B cell (primary cell): ENCODE data around the gene IYD. TPM values are rescaled to one million over a fixed set of nuclear protein-coding genes. Genes with fewer than 3 reads are reported as not detected.
"Not testable (repeated sequence)": the region's sequence is repeated elsewhere in the genome, so short reads cannot be mapped to it uniquely, and the experiment has no call there.

Experiments used
- ATAC-seq: fragments of 200-7000 bp; cut with Tn5 transposase; one replicate; pipeline ENCODE4 v1.10.0; 2021; ENCODE audit warnings: low read depth, mild to moderate bottlenecking, moderate number of reproducible peaks, moderate library complexity
- CTCF ChIA-PET: fragments of 350-600 bp; sonication (Branson Sonifier 250); formaldehyde crosslinking; loops from one replicate; lab custom pipeline; 2021; ENCODE audit warnings: antibody characterized with exemption, inconsistent platforms; lab: Charles Lee
- POLR2A ChIA-PET: fragments of 350-600 bp; sonication (Branson Sonifier 250); formaldehyde crosslinking; loops from one replicate; lab custom pipeline; 2021; ENCODE audit warnings: antibody characterized with exemption; lab: Charles Lee
- DNase-seq: peaks from one replicate; pipeline ENCODE4 v3.0.0; 2013
- H2AFZ ChIP-seq: 2 replicates; pipeline ENCODE4 v1.6.1; 2012; ENCODE audit warnings: mild to moderate bottlenecking, low read depth, low read length; ENCODE audit not compliant: insufficient read depth, poor library complexity, severe bottlenecking
- H3K27ac ChIP-seq, 2 donors: 1 replicate in 1 of 2; 2 replicates in 1 of 2; pipeline ENCODE4 v1.5.1; 2012 to 2013; ENCODE audit warnings: low read length in 2 of 2, mild to moderate bottlenecking in 2 of 2, moderate library complexity in 1 of 2
- H3K27me3 ChIP-seq, 4 experiments: fragments of 200-600 bp in 1 of 4; sonication (generic) in 1 of 4; replicated peaks in 1 of 4; 1 replicate in 2 of 4; 2 replicates in 2 of 4; pipeline versions ENCODE4 v1.6.1 to v1.7.0; 2013 to 2016; ENCODE audit warnings: low read length in 3 of 4, mild to moderate bottlenecking in 2 of 4, mixed read lengths in 1 of 4, moderate library complexity in 1 of 4; ENCODE audit not compliant: insufficient read depth in 4 of 4, control insufficient read depth in 3 of 4; ENCODE audit errors: control extremely low read depth in 1 of 4
- H3K36me3 ChIP-seq, 2 experiments: replicated peaks in 1 of 2; 1 replicate in 1 of 2; 2 replicates in 1 of 2; pipeline versions ENCODE4 v1.6.1 to v1.7.1; 2013; ENCODE audit warnings: low read length in 1 of 2; ENCODE audit not compliant: insufficient read depth in 2 of 2, control insufficient read depth in 1 of 2; ENCODE audit errors: control extremely low read depth in 1 of 2, extremely low read depth in 1 of 2
- H3K4me1 ChIP-seq, 2 donors: fragments of 200-600 bp in 1 of 2; sonication (generic) in 1 of 2; 1 replicate in 1 of 2; 2 replicates in 1 of 2; pipeline versions ENCODE4 v1.5.1 to v1.6.1; 2013 to 2017; ENCODE audit warnings: low read length in 2 of 2; ENCODE audit not compliant: control insufficient read depth in 2 of 2, insufficient read depth in 2 of 2
- H3K4me2 ChIP-seq: replicated peaks from 2 replicates; pipeline ENCODE3; 2012; ENCODE audit warnings: mild to moderate bottlenecking, low read depth, low read length; ENCODE audit not compliant: poor library complexity, severe bottlenecking
- H3K4me3 ChIP-seq, 5 experiments: fragments of 200-600 bp in 1 of 5; sonication (generic) in 1 of 5; 1 replicate in 3 of 5; 2 replicates in 2 of 5; pipeline versions ENCODE4 v1.5.1 to v1.7.0; 2011 to 2016; ENCODE audit warnings: low read length in 4 of 5, mild to moderate bottlenecking in 4 of 5, low read depth in 2 of 5, control low read depth in 1 of 5, moderate library complexity in 1 of 5; ENCODE audit not compliant: insufficient read depth in 1 of 5; ENCODE audit errors: control extremely low read depth in 1 of 5, extremely low read depth in 1 of 5
- H3K79me2 ChIP-seq: fragments of 200-600 bp; sonication (generic); one replicate; pipeline ENCODE4 v1.6.0; 2016; ENCODE audit warnings: low read length; ENCODE audit not compliant: control insufficient read depth, insufficient read depth
- H3K9ac ChIP-seq: fragments of 200-600 bp; sonication (generic); 2 replicates; pipeline ENCODE4 v1.6.1; 2017; ENCODE audit warnings: mild to moderate bottlenecking, low read length, moderate library complexity
- H3K9me3 ChIP-seq, 3 donors: one replicate each; pipeline versions ENCODE4 v1.6.1 to v1.7.1; 2013; ENCODE audit warnings: low read length in 2 of 3; ENCODE audit not compliant: control insufficient read depth in 2 of 3, insufficient read depth in 1 of 3; ENCODE audit errors: control extremely low read depth in 1 of 3
- H4K20me1 ChIP-seq: 2 replicates; pipeline ENCODE4 v1.6.0; 2012; ENCODE audit warnings: mild to moderate bottlenecking, low read length; ENCODE audit not compliant: insufficient read depth, control insufficient read depth, poor library complexity, severe bottlenecking
- H3K27ac Mint-ChIP-seq: one replicate; pipeline ENCODE4 v1.8.0; 2021; ENCODE audit warnings: mixed read lengths
- H3K27me3 Mint-ChIP-seq: one replicate; pipeline ENCODE4 v1.8.0; 2021; ENCODE audit warnings: mixed read lengths
- H3K4me1 Mint-ChIP-seq: one replicate; pipeline ENCODE4 v1.8.0; 2021; ENCODE audit warnings: mixed read lengths
- H3K4me3 Mint-ChIP-seq: one replicate; pipeline ENCODE4 v1.8.0; 2021; ENCODE audit warnings: mixed read lengths
- H3K9me3 Mint-ChIP-seq: one replicate; pipeline ENCODE4 v1.8.0; 2022; ENCODE audit warnings: mixed read lengths; ENCODE audit not compliant: insufficient read depth
- EZH2 ChIP-seq: IDR thresholded peaks from 2 replicates; pipeline ENCODE4 v1.6.1; 2012; ENCODE audit warnings: borderline replicate concordance, low read depth, mild to moderate bottlenecking, moderate library complexity, low read length; ENCODE audit not compliant: insufficient read depth, poor library complexity, severe bottlenecking
- WGBS: methylation state at CpG from one replicate; pipeline ENCODE4 v1.1.5; 2013; ENCODE audit warnings: missing lambda C conversion rate; ENCODE audit not compliant: insufficient coverage; 5-methylcytosine and 5-hydroxymethylcytosine counted together
- intact Hi-C: fragments of 100-400 bp; cut with micrococcal nuclease; formaldehyde crosslinking; loops from one replicate; pipeline ENCODE4 v1.10.0; 2022
- polyA plus RNA-seq: library from polyadenylated mRNA; depleted of rRNA; stranded (reverse); fragments of >200 nt; gene quantifications from 2 replicates; pipeline ENCODE4 v1.2.3, GENCODE V29; 2012
- total RNA-seq, 2 donors: library from RNA; stranded (reverse); fragments of 120-200 nt in 1 of 2; gene quantifications; 1 replicate in 1 of 2; 2 replicates in 1 of 2; pipeline versions ENCODE4 v1.2.3 to v1.2.4, GENCODE V29; 2013 to 2022
- TF ChIP-seq, protein P1 (sequence below): fragments of 200-600 bp; IDR thresholded peaks from one replicate; pipeline ENCODE4 v1.8.0; 2022; ENCODE audit warnings: antibody characterized with exemption, mild to moderate bottlenecking

Gene IYD
- total and polyA plus RNA-seq, 2 donors (not counting 1 experiment from before 2014, with no cell fraction given), result not detected

- CTCF ChIA-PET, result no interaction called here
Measured at GRCh38 chr6:150372051-150372450, 3.2 kb downstream of the IYD start.

DNA sequence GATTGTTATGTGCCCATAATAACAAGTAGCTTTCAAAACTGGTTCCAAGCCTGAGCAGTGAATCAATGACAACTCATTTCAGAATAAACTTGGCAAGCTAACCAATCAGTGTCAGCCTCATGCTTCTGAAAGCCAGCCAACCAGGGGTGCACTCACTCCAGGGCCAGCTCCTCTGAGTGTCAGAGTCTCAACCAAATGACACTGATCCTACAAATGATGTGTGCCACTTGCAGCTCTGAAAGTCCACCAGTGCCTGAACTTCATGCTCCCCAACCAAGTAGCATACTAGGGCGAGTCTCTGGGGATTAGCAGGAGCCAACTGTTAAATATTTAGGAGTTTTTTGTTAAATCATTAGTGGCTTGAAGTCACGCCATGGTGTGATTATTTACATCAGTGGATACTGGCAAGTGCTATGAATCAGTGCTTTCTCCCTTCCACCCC lies 4.5 kb downstream of the IYD start:
- Histone ChIP-seq H3K27ac (no peak overlapping the region), H2AFZ (no peak overlapping the region), H3K4me3 (no peak overlapping the region), H3K9ac (no peak overlapping the region), H3K4me2 (no peak overlapping the region), H3K27me3 (peaks cover 0 to 29% (median 6%) of the 10 kb centered on the region in 4 experiments), H3K36me3 (no peaks in the 10 kb centered on the region), H3K4me1 (no peaks in the 10 kb centered on the region), H3K79me2 (no peaks in the 10 kb centered on the region), H4K20me1 (no peaks in the 10 kb centered on the region), H3K9me3 (no peaks in the 10 kb centered on the region)
- no peak for ATAC-seq
- POLR2A ChIA-PET, result no interaction called here
- no peak overlapping the region for H3K4me3 Mint-ChIP-seq
- no CpG with 5 or more reads among the region's 2 CpGs for WGBS
- DNase-seq, result no peak
- no peaks in the 10 kb centered on the region for H3K4me1 Mint-ChIP-seq
- intact Hi-C loops, result no loop called here
- no peaks in the 10 kb centered on the region for H3K9me3 Mint-ChIP-seq
- CTCF ChIA-PET, result no interaction called here
- TF ChIP-seq EZH2, result no peak
- TF ChIP-seq, protein P1, sequence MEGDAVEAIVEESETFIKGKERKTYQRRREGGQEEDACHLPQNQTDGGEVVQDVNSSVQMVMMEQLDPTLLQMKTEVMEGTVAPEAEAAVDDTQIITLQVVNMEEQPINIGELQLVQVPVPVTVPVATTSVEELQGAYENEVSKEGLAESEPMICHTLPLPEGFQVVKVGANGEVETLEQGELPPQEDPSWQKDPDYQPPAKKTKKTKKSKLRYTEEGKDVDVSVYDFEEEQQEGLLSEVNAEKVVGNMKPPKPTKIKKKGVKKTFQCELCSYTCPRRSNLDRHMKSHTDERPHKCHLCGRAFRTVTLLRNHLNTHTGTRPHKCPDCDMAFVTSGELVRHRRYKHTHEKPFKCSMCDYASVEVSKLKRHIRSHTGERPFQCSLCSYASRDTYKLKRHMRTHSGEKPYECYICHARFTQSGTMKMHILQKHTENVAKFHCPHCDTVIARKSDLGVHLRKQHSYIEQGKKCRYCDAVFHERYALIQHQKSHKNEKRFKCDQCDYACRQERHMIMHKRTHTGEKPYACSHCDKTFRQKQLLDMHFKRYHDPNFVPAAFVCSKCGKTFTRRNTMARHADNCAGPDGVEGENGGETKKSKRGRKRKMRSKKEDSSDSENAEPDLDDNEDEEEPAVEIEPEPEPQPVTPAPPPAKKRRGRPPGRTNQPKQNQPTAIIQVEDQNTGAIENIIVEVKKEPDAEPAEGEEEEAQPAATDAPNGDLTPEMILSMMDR, result no peak
- H3K27me3 Mint-ChIP-seq, result peaks cover 33% of the 10 kb centered on the region
- H3K27ac Mint-ChIP-seq, result no peak overlapping the region

More at GRCh38 chr6:150372051-150372450, 3.2 kb downstream of the IYD start:
- Histone ChIP-seq H3K79me2 (no peaks in the 10 kb centered on the region), H2AFZ (no peak overlapping the region), H3K4me3 (no peak overlapping the region), H3K27ac (no peak overlapping the region), H3K9ac (no peak overlapping the region), H3K4me2 (no peak overlapping the region), H3K36me3 (no peaks in the 10 kb centered on the region), H3K4me1 (no peaks in the 10 kb centered on the region), H3K9me3 (no peaks in the 10 kb centered on the region), H4K20me1 (no peaks in the 10 kb centered on the region), H3K27me3 (peaks cover 0 to 24% (median 6%) of the 10 kb centered on the region in 4 experiments)
- no peaks in the 10 kb centered on the region for H3K9me3 Mint-ChIP-seq
- H3K27ac Mint-ChIP-seq, result no peak overlapping the region
- POLR2A ChIA-PET, result no interaction called here
- WGBS, result no CpG with 5 or more reads among the region's 1 CpG
- H3K27me3 Mint-ChIP-seq, result peaks cover 33% of the 10 kb centered on the region
- H3K4me3 Mint-ChIP-seq, result no peak overlapping the region
- H3K4me1 Mint-ChIP-seq, result no peaks in the 10 kb centered on the region
- intact Hi-C loops, result no loop called here
- DNase-seq (no peak), ATAC-seq (no peak)
- no peak for TF ChIP-seq EZH2
- TF ChIP-seq, protein P1, result no peak

- POLR2A ChIA-PET, H3K4me3 ChIP-seq, H3K9me3 Mint-ChIP-seq, H3K4me1 Mint-ChIP-seq, DNase-seq, H3K9ac ChIP-seq, H3K27ac ChIP-seq, H3K4me2 ChIP-seq, CTCF ChIA-PET, H3K79me2 ChIP-seq, ATAC-seq, intact Hi-C loops, H3K4me3 Mint-ChIP-seq, H3K36me3 ChIP-seq, H4K20me1 ChIP-seq, H3K4me1 ChIP-seq, H3K27ac Mint-ChIP-seq, H3K9me3 ChIP-seq, H2AFZ ChIP-seq: not testable (repeated sequence)
- WGBS, result 49% methylated on average over 3 of the region's 5 CpGs
- H3K27me3 ChIP-seq, result peaks cover 0 to 25% (median 6%) of the 10 kb centered on the region in 4 experiments
- H3K27me3 Mint-ChIP-seq, result peaks cover 40% of the 10 kb centered on the region
Measured at GRCh38 chr6:150374346-150374745, 5.5 kb downstream of the IYD start.
